ENCODE results near the gene NFAM1. TPM values are rescaled to one million over a fixed set of nuclear protein-coding genes. Genes with fewer than 3 reads are reported as not detected.
A peak's percentile ranks its signal among the peaks of the same experiment; 100 is the strongest.

The NFAM1 gene
- total RNA-seq, 3 donors from 2014 or later (not counting 1 experiment from before 2014, with no cell fraction given): 2.4 to 7.8 (median 3.6) TPM

DNA sequence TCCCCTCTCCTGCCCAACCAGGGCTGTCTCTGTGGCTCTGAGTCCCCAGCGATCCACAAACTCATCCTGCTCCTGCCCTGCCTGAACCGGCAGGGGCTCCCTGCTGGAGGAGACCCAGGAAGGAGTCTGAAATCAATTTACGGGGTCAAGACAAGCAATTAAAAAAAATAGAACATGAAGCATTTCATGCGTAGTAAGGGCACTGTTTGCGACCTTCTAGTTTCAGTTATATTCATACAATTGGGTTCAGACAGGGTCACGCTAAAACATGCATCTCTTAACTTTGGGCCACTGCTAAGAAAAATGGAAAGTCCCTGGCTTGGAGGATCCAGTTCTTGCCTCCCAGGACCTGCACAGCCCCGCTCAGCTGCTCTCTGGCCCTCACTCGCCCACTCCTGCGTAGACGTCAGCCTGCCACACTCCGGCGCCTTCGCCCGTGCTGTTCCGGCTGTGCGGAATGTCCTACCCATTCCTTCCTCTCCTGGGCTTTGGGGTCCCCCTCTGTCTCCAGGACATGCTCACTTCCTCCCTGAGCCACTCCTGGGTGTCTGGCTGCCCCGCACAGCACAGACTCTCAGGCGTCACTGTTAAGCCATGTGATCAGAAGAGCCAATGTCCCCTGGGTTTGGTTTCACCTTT, 12.8 kb downstream of the NFAM1 start:
- WGBS (ENCODE audit: insufficient coverage): 89% methylated on average over 18 of the region's 18 CpGs
- Histone ChIP-seq H3K4me3 (ENCODE audit: low read length) (no peak overlapping the region), H3K36me3 (ENCODE audit: control insufficient read depth, insufficient read depth, low read length) (no peaks in the 10 kb centered on the region), H3K9me3 (ENCODE audit: control insufficient read depth, insufficient read depth, low read length) (no peaks in the 10 kb centered on the region), H3K27ac (ENCODE audit: low read length) (no peak overlapping the region), H3K27me3 (ENCODE audit: control insufficient read depth, insufficient read depth, low read length) (no peaks in the 10 kb centered on the region), H3K4me1 (ENCODE audit: control insufficient read depth, insufficient read depth, low read length) (peaks cover 3% of the 10 kb centered on the region)
- Mint-ChIP-seq H3K27me3 (ENCODE audit: low read depth in 2 of 2) (peaks cover 0 to 6% of the 10 kb centered on the region in 2 donors), H3K27ac (no peak overlapping the region), H3K4me1 (peaks cover 0 to 4% of the 10 kb centered on the region in 2 donors), H3K4me3 (no peak overlapping the region), H3K9me3 (no peaks in the 10 kb centered on the region), H3K36me3 (no peaks in the 10 kb centered on the region)
- DNase-seq (no peak), ATAC-seq (no peak)
- TF ChIP-seq, protein P1, sequence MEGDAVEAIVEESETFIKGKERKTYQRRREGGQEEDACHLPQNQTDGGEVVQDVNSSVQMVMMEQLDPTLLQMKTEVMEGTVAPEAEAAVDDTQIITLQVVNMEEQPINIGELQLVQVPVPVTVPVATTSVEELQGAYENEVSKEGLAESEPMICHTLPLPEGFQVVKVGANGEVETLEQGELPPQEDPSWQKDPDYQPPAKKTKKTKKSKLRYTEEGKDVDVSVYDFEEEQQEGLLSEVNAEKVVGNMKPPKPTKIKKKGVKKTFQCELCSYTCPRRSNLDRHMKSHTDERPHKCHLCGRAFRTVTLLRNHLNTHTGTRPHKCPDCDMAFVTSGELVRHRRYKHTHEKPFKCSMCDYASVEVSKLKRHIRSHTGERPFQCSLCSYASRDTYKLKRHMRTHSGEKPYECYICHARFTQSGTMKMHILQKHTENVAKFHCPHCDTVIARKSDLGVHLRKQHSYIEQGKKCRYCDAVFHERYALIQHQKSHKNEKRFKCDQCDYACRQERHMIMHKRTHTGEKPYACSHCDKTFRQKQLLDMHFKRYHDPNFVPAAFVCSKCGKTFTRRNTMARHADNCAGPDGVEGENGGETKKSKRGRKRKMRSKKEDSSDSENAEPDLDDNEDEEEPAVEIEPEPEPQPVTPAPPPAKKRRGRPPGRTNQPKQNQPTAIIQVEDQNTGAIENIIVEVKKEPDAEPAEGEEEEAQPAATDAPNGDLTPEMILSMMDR (IDR thresholded peaks at IDR 0.05): no peak
- intact Hi-C loops (cut with micrococcal nuclease): no loop called here

DNA sequence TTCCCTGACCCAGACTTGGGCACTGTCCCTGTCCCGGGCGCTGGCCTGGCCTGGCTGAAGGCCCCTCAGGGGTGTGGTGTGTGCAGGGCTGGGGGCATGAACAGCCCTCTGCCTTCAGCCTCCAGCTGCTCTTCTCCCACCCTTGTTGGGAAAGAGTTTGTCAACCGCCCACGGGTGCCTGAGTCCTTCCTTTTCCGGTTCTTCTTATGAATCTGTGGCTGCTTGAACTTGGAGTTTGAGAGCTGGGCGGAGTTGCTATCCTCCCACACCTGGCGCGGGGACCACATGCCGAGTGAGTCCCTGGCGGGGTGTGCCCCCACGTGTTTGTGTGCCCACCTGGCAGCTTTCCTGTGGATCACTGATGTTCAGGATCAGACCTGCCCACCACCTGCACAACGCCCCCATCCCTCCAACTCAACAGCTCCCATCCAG, 13.4 kb downstream of the NFAM1 start:
- H3K4me1 Mint-ChIP-seq: peaks cover 0 to 4% of the 10 kb centered on the region in 2 donors

DNA sequence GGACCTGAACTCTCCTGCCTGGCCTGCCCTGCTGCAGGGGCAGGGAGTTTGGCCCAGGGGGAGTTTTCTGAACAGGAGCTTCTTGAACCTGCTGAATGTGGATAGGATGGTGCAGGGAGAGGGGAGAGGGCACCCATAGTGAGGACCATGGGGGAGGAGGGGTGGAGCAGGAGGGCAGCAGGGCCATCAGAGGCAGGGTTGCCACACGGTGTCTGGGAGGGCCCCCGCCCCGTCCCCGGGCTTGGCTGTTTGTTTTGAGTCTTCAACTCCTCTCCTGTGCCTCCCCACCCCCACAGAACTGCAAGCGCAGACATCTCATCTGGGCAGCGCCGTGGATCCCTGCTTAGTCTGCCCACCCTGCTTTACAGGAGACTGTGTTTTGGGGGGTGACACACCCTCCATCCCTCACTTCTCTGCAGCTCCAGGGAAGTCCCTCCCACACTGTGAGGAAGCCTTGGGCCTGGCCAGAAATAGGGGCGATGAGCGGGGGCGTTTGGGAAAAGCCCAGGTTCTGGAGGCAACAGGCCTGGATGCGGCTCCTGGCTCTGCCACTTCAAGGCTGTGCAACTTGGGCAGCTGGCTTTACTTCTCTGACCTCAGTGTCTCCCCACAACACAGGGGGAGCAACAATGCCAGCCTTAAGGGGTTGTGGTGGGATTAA, 14.4 kb downstream of the NFAM1 start:
- ATAC-seq (no peak), DNase-seq (no peak)
- Mint-ChIP-seq H3K9me3 (no peaks in the 10 kb centered on the region), H3K4me3 (no peak overlapping the region), H3K4me1 (peaks cover 0 to 4% of the 10 kb centered on the region in 2 donors), H3K36me3 (no peaks in the 10 kb centered on the region), H3K27ac (peak overlapping the region in 1 of 2 donors; percentile 24), H3K27me3 (ENCODE audit: low read depth in 2 of 2) (peaks cover 0 to 6% of the 10 kb centered on the region in 2 donors)
- H3K9me3 ChIP-seq (ENCODE audit: control insufficient read depth, insufficient read depth, low read length): no peaks in the 10 kb centered on the region
- H3K4me1 ChIP-seq (ENCODE audit: control insufficient read depth, insufficient read depth, low read length): peaks cover 3% of the 10 kb centered on the region
- H3K27me3 ChIP-seq (ENCODE audit: control insufficient read depth, insufficient read depth, low read length): no peaks in the 10 kb centered on the region
- TF ChIP-seq, protein P1 (IDR thresholded peaks at IDR 0.05): no peak
- H3K36me3 ChIP-seq (ENCODE audit: control insufficient read depth, insufficient read depth, low read length): no peaks in the 10 kb centered on the region
- intact Hi-C loops (cut with micrococcal nuclease): no loop called here
- WGBS (ENCODE audit: insufficient coverage): 93% methylated on average over 7 of the region's 11 CpGs
- no peak overlapping the region for H3K27ac ChIP-seq (ENCODE audit: low read length)
- H3K4me3 ChIP-seq (ENCODE audit: low read length): no peak overlapping the region

More for the DNA sequence above, 13.4 kb downstream of the NFAM1 start:
- no peak for DNase-seq
- Mint-ChIP-seq H3K27me3 (ENCODE audit: low read depth in 2 of 2) (peaks cover 0 to 6% of the 10 kb centered on the region in 2 donors), H3K9me3 (no peaks in the 10 kb centered on the region), H3K27ac (no peak overlapping the region), H3K36me3 (no peaks in the 10 kb centered on the region), H3K4me3 (no peak overlapping the region)
- TF ChIP-seq, protein P1 (IDR thresholded peaks at IDR 0.05): no peak
- ATAC-seq: no peak
- H3K4me3 ChIP-seq (ENCODE audit: low read length): no peak overlapping the region
- no peaks in the 10 kb centered on the region for H3K27me3 ChIP-seq (ENCODE audit: control insufficient read depth, insufficient read depth, low read length)
- intact Hi-C loops (cut with micrococcal nuclease): no loop called here
- no peaks in the 10 kb centered on the region for H3K9me3 ChIP-seq (ENCODE audit: control insufficient read depth, insufficient read depth, low read length)
- WGBS (ENCODE audit: insufficient coverage): 77% methylated on average over 12 of the region's 12 CpGs
- no peaks in the 10 kb centered on the region for H3K36me3 ChIP-seq (ENCODE audit: control insufficient read depth, insufficient read depth, low read length)
- peaks cover 3% of the 10 kb centered on the region for H3K4me1 ChIP-seq (ENCODE audit: control insufficient read depth, insufficient read depth, low read length)
- no peak overlapping the region for H3K27ac ChIP-seq (ENCODE audit: low read length)
